GM19351 (cell line): ENCODE measurements around the gene PCYOX1L.

Experiments used
- ATAC-seq: cut with Tn5 transposase; IDR thresholded peaks from one replicate; pipeline ENCODE4 v1.9.1; 2021; ENCODE audit warnings: mild to moderate bottlenecking, moderate library complexity; ENCODE audit not compliant: unreplicated experiment

PCYOX1L gene

DNA sequence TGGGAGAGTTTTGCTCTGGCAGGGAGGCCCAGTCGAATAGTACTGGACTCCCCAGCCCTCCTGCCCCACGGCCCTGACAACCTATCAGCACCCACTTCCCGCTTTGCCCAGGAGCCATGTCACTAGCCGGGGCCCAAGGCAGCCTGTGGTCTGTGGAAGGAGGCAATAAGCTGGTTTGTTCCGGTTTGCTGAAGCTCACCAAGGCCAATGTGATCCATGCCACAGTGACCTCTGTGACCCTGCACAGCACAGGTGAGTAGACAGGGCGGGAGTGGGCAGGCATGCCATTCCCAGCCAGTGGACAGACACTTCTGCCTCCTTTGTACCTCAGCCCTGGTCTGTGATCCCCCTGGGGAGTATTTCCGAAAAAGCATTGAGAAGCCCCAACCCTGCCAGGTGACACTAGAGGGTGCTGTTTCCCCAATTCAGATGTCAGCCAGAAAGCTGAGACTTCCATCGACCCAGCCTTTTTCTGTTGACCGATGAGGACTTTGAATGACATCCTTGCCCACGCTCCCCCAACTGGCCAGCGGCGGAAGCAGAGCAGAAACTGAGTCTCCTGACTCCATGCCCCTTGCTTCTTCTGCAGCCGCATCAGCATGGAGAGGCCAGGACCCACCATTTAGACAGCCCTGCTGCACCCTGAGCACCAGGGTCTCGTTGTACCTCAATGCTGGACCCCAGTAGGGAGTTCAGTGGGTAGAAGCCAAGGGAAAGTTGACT lies 9.6 kb downstream of the PCYOX1L start:
- ATAC-seq = peak; percentile 78

- ATAC-seq = no peak
These were observed 10.3 kb downstream of the PCYOX1L start for GRCh38 chr5:149367972-149368645.

GRCh38 chr5:149370878-149371277 lies 13.0 kb downstream of the PCYOX1L start:
- no peak for ATAC-seq

DNA sequence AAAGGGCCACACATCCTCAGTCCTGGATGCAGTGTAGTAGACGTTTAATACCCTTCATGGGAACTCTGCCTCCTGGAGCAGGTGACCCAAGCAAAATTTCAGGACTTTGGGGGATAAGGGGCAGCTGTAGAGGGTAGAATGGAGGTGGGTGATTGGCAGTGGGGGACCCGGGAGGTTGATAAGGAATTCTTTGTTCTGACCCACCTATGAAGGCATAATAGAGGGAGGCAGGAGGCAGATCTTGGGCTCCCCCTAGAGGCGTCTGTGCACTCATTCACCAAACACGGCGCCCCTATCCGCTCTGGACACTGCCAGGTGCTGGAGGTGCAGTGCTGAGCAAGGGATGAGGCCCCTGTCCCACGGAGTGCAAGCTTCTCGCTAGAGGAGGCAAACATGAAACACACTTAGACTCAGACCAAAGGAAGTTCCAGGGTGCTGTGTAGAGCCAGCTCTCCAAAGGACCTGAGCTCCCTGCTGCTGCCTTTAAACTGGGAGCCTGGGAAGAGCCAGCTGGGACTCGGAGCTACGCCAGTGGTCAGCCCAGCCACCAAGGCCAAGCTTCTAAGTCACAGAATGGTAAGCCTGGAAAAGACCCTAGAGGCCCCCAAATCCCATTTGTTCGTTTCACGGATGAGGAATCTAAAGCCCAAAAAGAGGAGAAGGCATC lies 13.6 kb downstream of the PCYOX1L start:
- ATAC-seq = peak; percentile 93

DNA sequence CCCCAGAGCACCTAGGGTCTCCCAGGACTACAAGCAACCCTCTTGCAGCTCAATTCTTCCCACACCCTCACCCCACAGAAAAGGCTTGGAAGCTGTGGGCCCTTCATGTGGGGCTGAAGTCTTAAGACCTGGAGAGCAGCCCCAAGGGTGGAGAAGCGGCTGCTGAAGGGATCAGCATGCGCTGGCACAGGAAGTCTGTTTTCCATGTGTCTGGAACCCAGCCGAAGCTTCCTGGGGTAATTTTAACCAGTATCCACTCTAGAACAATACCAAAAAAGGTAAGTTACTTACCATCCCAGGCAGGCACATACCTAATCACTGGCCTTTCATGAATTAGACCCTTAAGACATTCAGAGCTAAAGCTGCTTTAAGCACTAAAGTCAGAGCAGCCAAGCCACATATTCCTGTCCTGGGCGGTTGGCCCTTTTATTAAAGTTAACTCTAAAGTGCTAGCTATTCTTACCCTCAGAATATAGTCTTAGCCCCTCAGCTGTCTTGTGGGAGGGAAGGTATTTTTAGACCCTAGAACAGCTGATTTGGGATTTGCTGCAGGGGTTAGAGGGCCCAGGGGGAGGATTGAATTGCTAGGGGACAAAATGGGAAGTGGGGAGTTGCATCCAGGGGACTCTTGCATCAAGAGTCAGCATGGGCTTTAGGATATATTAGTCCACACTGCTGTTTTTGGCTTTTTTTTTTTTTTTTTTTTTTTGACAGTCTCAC lies 14.4 kb downstream of the PCYOX1L start:
- no peak for ATAC-seq

DNA sequence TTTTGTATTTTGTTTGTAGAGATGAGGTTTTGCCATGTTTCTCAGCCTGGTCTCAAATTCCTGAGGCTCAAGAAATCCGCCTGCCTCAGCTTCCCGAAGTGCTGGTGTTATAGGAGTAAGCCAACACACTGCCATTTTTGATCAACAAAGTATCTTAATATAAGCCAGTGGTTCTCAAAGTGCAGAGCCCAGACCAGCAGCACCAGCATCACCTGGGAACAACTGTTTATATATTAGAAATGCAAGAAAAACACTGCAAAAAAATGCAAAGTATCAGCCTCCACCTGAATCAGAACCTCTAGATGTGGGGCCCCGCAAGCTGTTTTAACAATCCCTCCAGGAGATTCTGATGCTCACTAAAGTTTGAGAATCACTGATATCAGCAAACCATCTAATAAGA lies 15.1 kb downstream of the PCYOX1L start:
- ATAC-seq = no peak

- no peak for ATAC-seq
These were observed 16.5 kb downstream of the PCYOX1L start for GRCh38 chr5:149374303-149374702.

DNA sequence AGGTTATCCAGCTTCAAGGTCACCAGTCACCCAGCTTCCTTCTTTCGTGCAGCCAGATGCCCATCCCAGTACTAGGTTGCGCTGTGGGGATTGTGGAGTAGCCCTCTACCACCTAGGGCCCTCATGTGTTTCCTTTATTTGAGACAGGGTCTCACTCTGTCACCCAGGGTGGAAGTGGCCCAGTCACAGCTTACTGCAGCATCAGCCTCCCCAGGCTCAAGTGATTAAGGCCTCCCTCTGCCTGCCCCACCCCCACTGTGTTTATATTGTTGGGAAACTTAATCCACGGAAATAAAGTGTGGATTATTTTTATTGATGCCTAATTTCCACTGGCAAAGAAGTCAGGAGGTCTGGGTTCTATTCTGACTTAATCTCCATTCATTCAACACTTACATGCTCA lies 17.0 kb downstream of the PCYOX1L start:
- no peak for ATAC-seq

DNA sequence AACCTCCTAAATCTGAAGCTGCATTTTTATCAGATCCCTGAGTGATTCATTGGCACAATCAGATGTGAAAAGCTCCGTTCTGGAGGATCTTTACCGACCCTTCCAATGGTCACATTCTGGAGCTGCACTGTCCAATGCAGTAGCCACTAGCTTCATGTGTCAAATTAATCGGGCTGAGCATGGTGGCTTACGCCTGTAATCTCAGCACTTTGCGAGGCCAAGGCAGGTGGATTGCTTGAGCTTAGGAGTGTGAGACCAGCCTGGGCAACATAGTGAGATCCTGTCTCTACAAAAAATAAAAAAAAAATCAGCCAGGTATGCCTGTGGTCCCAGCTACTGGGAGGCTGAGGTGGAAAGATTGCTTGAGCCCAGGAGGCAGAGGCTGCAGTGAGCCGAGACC lies 17.6 kb downstream of the PCYOX1L start:
- ATAC-seq = no peak

GRCh38 chr5:149376104-149376503 lies 18.3 kb downstream of the PCYOX1L start:
- no peak for ATAC-seq

- ATAC-seq = no peak
These were observed 19.0 kb downstream of the PCYOX1L start for GRCh38 chr5:149376711-149377447.

DNA sequence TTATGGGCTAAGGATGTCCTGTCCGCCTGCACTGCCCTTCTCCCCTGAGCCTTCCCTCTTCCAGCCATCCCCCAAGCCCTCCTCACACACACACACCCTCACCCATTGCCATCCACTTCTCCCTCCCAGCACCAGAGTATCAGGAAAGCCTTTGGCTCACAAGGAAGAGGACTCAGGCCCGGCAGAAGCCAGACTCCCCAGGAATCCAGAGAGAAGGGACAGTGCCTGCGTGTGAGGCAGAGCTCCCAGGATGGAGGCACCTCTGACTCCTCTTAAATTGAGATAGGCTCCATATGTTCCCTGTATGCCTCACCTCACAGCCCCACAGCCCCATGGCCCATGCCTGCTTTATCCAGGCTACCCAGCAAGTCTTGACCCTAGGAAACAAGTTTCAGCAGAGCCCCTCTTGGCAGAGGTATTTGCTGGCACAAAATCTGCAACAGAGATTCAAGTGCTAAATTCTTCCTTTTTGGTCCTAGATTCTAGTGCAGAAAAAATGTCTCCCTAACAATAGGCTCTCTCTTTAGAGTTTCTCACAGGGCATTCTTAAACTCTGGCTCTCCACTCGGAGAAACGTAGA lies 20.5 kb downstream of the PCYOX1L start:
- no peak for ATAC-seq

- ATAC-seq = no peak
These were observed 21.4 kb downstream of the PCYOX1L start, which contains the start of gene IL17B for GRCh38 chr5:149379177-149379761. TSS of gene IL17B (minus strand) at chr5:149379292. CDS start at chr5:149379225, 67 bp downstream.

DNA sequence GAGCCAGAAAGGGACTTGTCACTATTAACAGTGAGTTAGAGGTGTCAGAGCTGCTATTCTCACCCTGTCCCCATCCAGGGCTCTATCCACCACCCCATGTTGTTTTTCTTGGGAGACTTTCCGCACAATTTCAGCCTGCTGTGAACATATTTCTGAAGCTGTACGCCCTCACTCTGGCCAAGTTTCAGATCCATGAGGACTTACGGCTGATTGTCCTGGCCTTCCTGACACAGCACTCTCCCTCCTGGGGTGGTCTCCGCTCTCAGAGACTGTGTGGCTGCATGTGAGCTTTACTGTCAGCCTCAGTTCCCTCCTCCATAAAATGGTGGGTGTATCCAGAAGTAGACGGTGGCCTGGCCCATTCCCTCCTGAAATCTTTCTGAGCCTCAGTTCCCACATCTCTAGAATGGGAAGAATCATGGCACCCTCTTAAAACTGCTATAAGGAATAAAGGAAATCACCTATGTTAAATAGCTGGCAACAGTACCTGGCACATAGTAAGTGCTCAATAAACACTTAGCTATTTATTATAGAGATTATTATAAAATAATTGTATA lies 22.1 kb downstream of the PCYOX1L start:
- ATAC-seq = no peak

DNA sequence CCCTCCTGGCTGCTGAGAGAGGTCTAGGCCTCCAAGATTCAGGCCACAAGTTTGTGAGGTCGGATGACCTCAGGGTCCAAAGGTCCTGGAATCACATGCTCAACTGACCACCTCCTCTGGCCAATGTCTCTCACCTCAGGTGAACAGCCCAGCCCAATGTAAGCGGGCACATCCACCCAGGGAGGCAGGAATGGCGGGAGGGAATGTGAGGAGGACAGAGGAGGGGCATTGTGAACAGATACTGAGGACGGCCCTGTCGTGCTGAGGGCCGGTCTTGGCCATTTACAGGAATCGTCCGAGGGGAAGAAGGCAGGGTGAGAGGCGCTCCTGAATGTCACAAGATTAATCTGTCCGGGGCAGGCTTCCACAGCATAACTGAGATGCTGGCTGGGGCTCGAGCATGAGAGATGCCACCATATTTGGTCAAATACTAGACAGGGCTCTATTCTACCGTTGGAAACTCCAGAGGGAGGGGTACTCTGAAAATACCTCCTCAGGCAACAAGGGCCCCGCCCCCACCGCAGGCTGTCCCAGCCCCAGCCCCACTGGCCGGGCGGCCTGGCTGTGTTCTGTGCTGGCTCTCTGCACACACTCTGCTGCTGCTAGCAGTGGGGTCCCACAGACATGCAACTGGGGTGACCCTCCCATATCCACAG lies 22.7 kb downstream of the PCYOX1L start:
- no peak for ATAC-seq

DNA sequence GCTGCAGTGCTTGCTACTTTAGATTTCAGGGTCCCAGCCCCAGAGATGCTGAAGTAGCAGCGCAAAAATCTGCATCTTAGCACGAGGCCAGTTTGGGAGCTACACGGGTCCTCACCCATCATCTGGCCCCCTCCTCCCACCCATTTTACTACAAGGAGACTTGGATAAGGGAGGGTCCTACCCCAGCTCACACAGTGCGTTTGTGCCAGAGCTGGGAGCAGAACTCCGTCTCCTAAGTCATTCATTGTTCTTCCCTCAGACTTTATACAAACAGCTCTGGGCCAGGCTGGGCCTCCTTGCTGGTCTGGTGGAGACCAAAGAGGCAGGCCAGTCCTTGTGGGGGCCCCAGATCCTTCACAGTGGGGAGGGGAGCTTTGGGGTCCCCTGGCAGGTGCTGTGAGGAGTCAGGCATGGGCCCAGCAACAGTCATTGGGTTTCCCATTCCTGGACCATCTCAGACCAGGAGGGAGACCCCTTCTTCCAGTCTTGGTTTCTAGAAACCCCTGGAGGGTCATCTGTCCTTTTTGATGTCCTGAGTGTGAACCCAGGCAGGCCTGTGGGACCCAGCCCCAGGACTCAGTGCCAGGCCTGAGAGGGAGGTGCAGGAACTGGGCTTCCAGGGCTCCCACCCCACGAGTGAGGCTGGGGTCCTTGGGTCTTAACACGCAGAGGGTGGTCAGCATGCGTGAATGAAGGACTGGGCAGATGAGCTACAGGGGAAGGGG lies 23.6 kb downstream of the PCYOX1L start:
- ATAC-seq = peak; percentile 17

DNA sequence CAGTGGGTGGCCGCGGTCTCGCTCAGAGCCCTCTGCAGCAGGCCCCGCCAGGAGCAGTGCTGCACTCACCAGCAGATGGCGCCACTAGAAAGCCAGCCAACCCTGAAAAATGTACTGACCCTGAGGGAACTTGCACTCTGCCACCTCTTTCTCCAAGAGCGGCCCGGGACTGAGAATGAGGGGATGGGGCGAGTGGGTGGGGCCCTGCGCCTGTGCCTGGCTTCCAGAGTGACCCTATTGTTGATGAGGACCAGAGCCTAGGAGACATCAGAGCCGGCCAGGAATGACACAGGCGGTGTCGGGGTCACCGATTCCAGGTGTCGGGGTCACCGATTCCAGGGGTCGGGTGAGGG lies 24.1 kb downstream of the PCYOX1L start:
- ATAC-seq = peak; percentile 93

DNA sequence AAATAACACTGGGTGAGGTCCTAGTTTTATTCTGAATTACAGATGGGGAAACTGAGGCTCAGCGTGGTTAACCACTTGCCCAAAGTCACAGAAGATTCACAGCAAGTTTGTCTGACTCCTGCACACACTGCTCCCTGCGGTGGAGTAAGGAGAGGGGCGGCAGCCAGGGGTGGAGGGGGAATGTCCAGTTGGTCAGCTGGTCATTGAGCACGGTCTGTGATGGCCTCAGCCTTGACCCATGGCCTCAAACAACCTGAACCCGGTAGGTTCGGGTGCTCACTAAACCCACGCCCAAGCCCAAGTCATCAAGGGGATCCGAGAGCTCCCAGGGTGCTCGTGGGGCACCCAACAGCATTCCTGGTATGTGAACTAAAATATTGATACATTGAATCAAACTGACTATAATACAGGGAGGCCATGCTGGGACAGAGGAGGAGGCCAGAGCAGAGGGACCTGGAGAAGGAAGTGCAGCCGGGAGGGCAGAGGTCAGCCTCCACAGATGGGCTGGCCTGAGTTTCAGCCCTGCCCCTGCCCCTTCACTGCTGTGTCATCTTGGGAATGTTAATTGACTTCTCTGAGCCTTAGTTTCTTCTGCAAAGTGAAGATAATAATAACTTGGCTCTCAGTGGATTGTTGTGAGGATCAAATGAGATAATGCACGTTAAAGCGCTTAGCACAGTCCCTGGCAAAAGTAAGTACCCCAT lies 24.8 kb downstream of the PCYOX1L start:
- no peak for ATAC-seq
